ENCODE results near the gene CCR2.
"Not testable (repeated sequence)": the region's sequence is repeated elsewhere in the genome, so short reads cannot be mapped to it uniquely, and the experiment has no call there.

The CCR2 gene

GRCh38 chr3:46397111-46397510 is 43.2 kb downstream of the CCR2 start:
- Mint-ChIP-seq H3K4me1 (peaks cover 19 to 23% of the 10 kb centered on the region in 2 donors), H3K27me3 (peaks cover 4 to 5% of the 10 kb centered on the region in 2 donors), H3K9me3 (no peaks in the 10 kb centered on the region), H3K4me3 (no peak overlapping the region), H3K36me3 (no peaks in the 10 kb centered on the region), H3K27ac (no peak overlapping the region)
- DNase-seq = no peak
- no peak for ATAC-seq (replicated peaks)

GRCh38 chr3:46398186-46398955 is 44.5 kb downstream of the CCR2 start:
- ATAC-seq (replicated peaks) (no peak), DNase-seq (no peak)
- Mint-ChIP-seq H3K4me3 (no peak overlapping the region), H3K27me3 (peaks cover 4 to 5% of the 10 kb centered on the region in 2 donors), H3K9me3 (no peaks in the 10 kb centered on the region), H3K27ac (no peak overlapping the region), H3K4me1 (peaks cover 19 to 23% of the 10 kb centered on the region in 2 donors), H3K36me3 (no peaks in the 10 kb centered on the region)

- peaks cover 4 to 5% of the 10 kb centered on the region in 2 donors for H3K27me3 Mint-ChIP-seq
- no peaks in the 10 kb centered on the region for H3K36me3 Mint-ChIP-seq
These were observed 45.2 kb downstream of the CCR2 start for GRCh38 chr3:46399098-46399497.

GRCh38 chr3:46399557-46399956 is 45.6 kb downstream of the CCR2 start:
- ATAC-seq (replicated peaks) = no peak
- DNase-seq = no peak
- no peaks in the 10 kb centered on the region for H3K9me3 Mint-ChIP-seq

More at GRCh38 chr3:46399098-46399497, 45.2 kb downstream of the CCR2 start:
- Mint-ChIP-seq H3K4me3 (no peak overlapping the region), H3K27ac (no peak overlapping the region), H3K4me1 (peaks cover 19 to 23% of the 10 kb centered on the region in 2 donors), H3K9me3 (no peaks in the 10 kb centered on the region)
- no peak for DNase-seq
- ATAC-seq (replicated peaks) = no peak

GRCh38 chr3:46400000-46400734 is 46.3 kb downstream of the CCR2 start:
- H3K27me3 Mint-ChIP-seq = peaks cover 2% of the 10 kb centered on the region in 2 donors
- no peak for ATAC-seq (replicated peaks)
- no peak for DNase-seq
- no peaks in the 10 kb centered on the region for H3K9me3 Mint-ChIP-seq
- no peak overlapping the region for H3K4me3 Mint-ChIP-seq
- H3K27ac Mint-ChIP-seq = no peak overlapping the region
- H3K36me3 Mint-ChIP-seq = no peaks in the 10 kb centered on the region
- peaks cover 17 to 27% of the 10 kb centered on the region in 2 donors for H3K4me1 Mint-ChIP-seq

More at GRCh38 chr3:46399557-46399956, 45.6 kb downstream of the CCR2 start:
- Mint-ChIP-seq H3K27ac (no peak overlapping the region), H3K27me3 (peaks cover 4 to 5% of the 10 kb centered on the region in 2 donors), H3K36me3 (no peaks in the 10 kb centered on the region), H3K4me1 (peaks cover 19 to 24% of the 10 kb centered on the region in 2 donors), H3K4me3 (no peak overlapping the region)

- no peak overlapping the region for H3K4me3 Mint-ChIP-seq
- H3K4me1 Mint-ChIP-seq = peaks cover 17 to 27% of the 10 kb centered on the region in 2 donors
- H3K27ac Mint-ChIP-seq = no peak overlapping the region
- no peaks in the 10 kb centered on the region for H3K27me3 Mint-ChIP-seq
- DNase-seq = no peak
- H3K9me3 Mint-ChIP-seq = no peaks in the 10 kb centered on the region
- no peak for ATAC-seq (replicated peaks)
- H3K36me3 Mint-ChIP-seq = no peaks in the 10 kb centered on the region
These were observed 46.9 kb downstream of the CCR2 start for GRCh38 chr3:46400846-46401245.

- H3K36me3 Mint-ChIP-seq = peaks cover 2 to 4% of the 10 kb centered on the region in 2 donors
These were observed 47.7 kb downstream of the CCR2 start for GRCh38 chr3:46401579-46401978.

GRCh38 chr3:46402902-46403301 is 49.0 kb downstream of the CCR2 start:
- not testable (repeated sequence) for H3K27me3 Mint-ChIP-seq; H3K9me3 Mint-ChIP-seq; H3K27ac Mint-ChIP-seq; ATAC-seq (replicated peaks); DNase-seq; H3K4me3 Mint-ChIP-seq
- H3K4me1 Mint-ChIP-seq = peaks cover 19 to 35% of the 10 kb centered on the region in 2 donors
- peaks cover 5 to 11% of the 10 kb centered on the region in 2 donors for H3K36me3 Mint-ChIP-seq

More at GRCh38 chr3:46401579-46401978, 47.7 kb downstream of the CCR2 start:
- ATAC-seq (replicated peaks) (no peak), DNase-seq (no peak)
- H3K4me1 Mint-ChIP-seq = peaks cover 16 to 27% of the 10 kb centered on the region in 2 donors
- no peak overlapping the region for H3K4me3 Mint-ChIP-seq
- H3K27me3 Mint-ChIP-seq = no peaks in the 10 kb centered on the region
- peaks cover under 1 to 1% of the 10 kb centered on the region in 2 donors for H3K9me3 Mint-ChIP-seq
- H3K27ac Mint-ChIP-seq = no peak overlapping the region

- Mint-ChIP-seq H3K9me3 (peaks cover 4 to 5% of the 10 kb centered on the region in 2 donors), H3K27me3 (no peaks in the 10 kb centered on the region), H3K27ac (peak overlapping the region; percentile 28), H3K36me3 (peaks cover 11 to 30% of the 10 kb centered on the region in 2 donors), H3K4me3 (no peak overlapping the region), H3K4me1 (peaks cover 32 to 58% of the 10 kb centered on the region in 2 donors)
- DNase-seq (no peak), ATAC-seq (replicated peaks) (no peak)
These were observed 51.5 kb downstream of the CCR2 start for GRCh38 chr3:46405301-46406019.

- H3K4me3 Mint-ChIP-seq = peak overlapping the region; percentile 88 to 94
- H3K27ac Mint-ChIP-seq = peak overlapping the region; percentile 97
- ATAC-seq (replicated peaks) = no peak
- H3K36me3 Mint-ChIP-seq = peaks cover 11 to 30% of the 10 kb centered on the region in 2 donors
- peaks cover 4 to 5% of the 10 kb centered on the region in 2 donors for H3K9me3 Mint-ChIP-seq
- no peak for DNase-seq
- H3K4me1 Mint-ChIP-seq = peaks cover 32 to 58% of the 10 kb centered on the region in 2 donors
- H3K27me3 Mint-ChIP-seq = no peaks in the 10 kb centered on the region
These were observed 52.5 kb downstream of the CCR2 start for GRCh38 chr3:46406443-46406787.

- peak; percentile 65 for DNase-seq
- H3K4me1 Mint-ChIP-seq = peaks cover 32 to 58% of the 10 kb centered on the region in 2 donors
- peaks cover 4 to 5% of the 10 kb centered on the region in 2 donors for H3K9me3 Mint-ChIP-seq
- peaks cover 11 to 30% of the 10 kb centered on the region in 2 donors for H3K36me3 Mint-ChIP-seq
- peak; percentile 90 to 91 for ATAC-seq (replicated peaks)
- H3K27ac Mint-ChIP-seq = peak within 1 kb of the TSS; percentile 97
- H3K27me3 Mint-ChIP-seq = no peaks in the 10 kb centered on the region
- peak within 1 kb of the TSS; percentile 88 to 94 for H3K4me3 Mint-ChIP-seq
These were observed 53.1 kb downstream of the CCR2 start, which contains the start of the genes CCR5AS and CCRL2 for GRCh38 chr3:46406788-46407611. Gene CCR5AS, minus strand, starts transcription at chr3:46407066. Gene CCRL2, plus strand, starts transcription at chr3:46407259. Its CDS starts 821 bp downstream, at chr3:46408080.

- Mint-ChIP-seq H3K9me3 (peaks cover 4 to 5% of the 10 kb centered on the region in 2 donors), H3K4me1 (peaks cover 32 to 58% of the 10 kb centered on the region in 2 donors), H3K36me3 (peaks cover 11 to 30% of the 10 kb centered on the region in 2 donors), H3K27ac (peak overlapping the region; percentile 97), H3K4me3 (peak overlapping the region; percentile 88 to 94), H3K27me3 (no peaks in the 10 kb centered on the region)
- ATAC-seq (replicated peaks) = peak in 1 of 2 donors; percentile 23
- DNase-seq = no peak
These were observed 54.1 kb downstream of the CCR2 start for GRCh38 chr3:46407970-46408369.

- Mint-ChIP-seq H3K27ac (no peak overlapping the region), H3K36me3 (peaks cover 11 to 30% of the 10 kb centered on the region in 2 donors), H3K4me3 (no peak overlapping the region), H3K9me3 (peaks cover 4 to 5% of the 10 kb centered on the region in 2 donors), H3K4me1 (peaks cover 32 to 58% of the 10 kb centered on the region in 2 donors), H3K27me3 (no peaks in the 10 kb centered on the region)
- ATAC-seq (replicated peaks) (no peak), DNase-seq (no peak)
These were observed 54.9 kb downstream of the CCR2 start for GRCh38 chr3:46408853-46409252.

All from stimulated activated naive B cell treated with anti-CD40 and anti-IgM and Interleukin-4, amounts not matched to agents 10 μg/mL and 1 μg/mL and 100 μg/mL, for 72 hours (primary cell).